GM23338 (cell line): ENCODE data around the gene RFESD. TPM values are rescaled to one million over a fixed set of nuclear protein-coding genes. Genes with fewer than 3 reads are reported as not detected.

Experiments
- ATAC-seq: fragments of 200-7000 bp; cut with Tn5 transposase; 3 replicates; pipeline ENCODE4 v1.9.1; 2020
- DNase-seq: peaks from one replicate; pipeline ENCODE4 v3.0.0-alpha.2; 2015; ENCODE audit warnings: low spot score
- H2AFZ ChIP-seq: fragments of 200-600 bp; sonication (generic); 2 replicates; pipeline ENCODE4 v1.8.0; 2016; ENCODE audit warnings: antibody characterized with exemption, mild to moderate bottlenecking, moderate library complexity
- H3F3A ChIP-seq: fragments of 200-600 bp; sonication (generic); replicated peaks from 2 replicates; pipeline ENCODE4 v1.8.0; 2017; ENCODE audit warnings: antibody characterized with exemption, mixed run types, low read depth
- H3K27ac ChIP-seq: fragments of 200-600 bp; sonication (generic); 2 replicates; pipeline ENCODE4 v1.6.1; 2016; ENCODE audit warnings: low read depth
- H3K27me3 ChIP-seq: fragments of 200-600 bp; sonication (generic); 2 replicates; pipeline ENCODE4 v1.8.0; 2016; ENCODE audit warnings: mild to moderate bottlenecking, mixed run types, moderate library complexity; ENCODE audit not compliant: insufficient read depth
- H3K36me3 ChIP-seq: fragments of 200-600 bp; sonication (generic); 2 replicates; pipeline ENCODE4 v1.8.0; 2016; ENCODE audit warnings: mild to moderate bottlenecking; ENCODE audit not compliant: insufficient read depth
- H3K4me1 ChIP-seq: fragments of 200-600 bp; sonication (generic); 2 replicates; pipeline ENCODE4 v1.8.0; 2016; ENCODE audit warnings: mild to moderate bottlenecking, moderate library complexity; ENCODE audit not compliant: insufficient read depth
- H3K4me2 ChIP-seq: fragments of 200-600 bp; sonication (generic); 2 replicates; pipeline ENCODE4 v1.7.1; 2017; ENCODE audit warnings: mixed run types
- H3K4me3 ChIP-seq: fragments of 200-600 bp; sonication (generic); 2 replicates; pipeline ENCODE4 v1.6.1; 2016; ENCODE audit warnings: mixed run types
- H3K79me2 ChIP-seq: fragments of 200-600 bp; sonication (generic); replicated peaks from 2 replicates; pipeline ENCODE4 v1.8.0; 2017; ENCODE audit warnings: mild to moderate bottlenecking; ENCODE audit not compliant: insufficient read depth
- H3K9me2 ChIP-seq: fragments of 200-600 bp; sonication (generic); 2 replicates; pipeline ENCODE4 v1.8.0; 2017; ENCODE audit not compliant: insufficient read depth
- H4K20me1 ChIP-seq: fragments of 200-600 bp; sonication (generic); replicated peaks from 2 replicates; pipeline ENCODE4 v1.8.0; 2017; ENCODE audit warnings: mild to moderate bottlenecking; ENCODE audit not compliant: insufficient read depth
- H3K27ac Mint-ChIP-seq: 2 replicates; pipeline ENCODE4 v1.8.0; 2020; ENCODE audit warnings: inconsistent platforms, mild to moderate bottlenecking, moderate library complexity, mixed read lengths
- H3K27me3 Mint-ChIP-seq: 3 replicates; pipeline ENCODE4 v1.8.0; 2022; ENCODE audit warnings: low read depth, mild to moderate bottlenecking, moderate library complexity, mixed read lengths, inconsistent platforms; ENCODE audit not compliant: insufficient read depth, poor library complexity
- H3K36me3 Mint-ChIP-seq: 3 replicates; pipeline ENCODE4 v1.8.0; 2021; ENCODE audit warnings: low read depth, mild to moderate bottlenecking, inconsistent platforms, moderate library complexity, mixed read lengths
- H3K4me1 Mint-ChIP-seq: 3 replicates; pipeline ENCODE4 v1.8.0; 2020; ENCODE audit warnings: mild to moderate bottlenecking, inconsistent platforms, mixed read lengths
- H3K4me3 Mint-ChIP-seq: 3 replicates; pipeline ENCODE4 v1.8.0; 2021; ENCODE audit warnings: moderate library complexity, mild to moderate bottlenecking, inconsistent platforms, mixed read lengths
- H3K9me3 Mint-ChIP-seq: 3 replicates; pipeline ENCODE4 v1.8.0; 2020; ENCODE audit warnings: moderate library complexity, mild to moderate bottlenecking, inconsistent platforms, mixed read lengths
- CREB1 ChIP-seq: fragments of 250-450 bp; sonication (Bioruptor Pico); IDR thresholded peaks from 2 replicates; pipeline ENCODE4 v1.5.0; 2020; ENCODE audit warnings: low read depth, mild to moderate bottlenecking, moderate library complexity
- EZH2 ChIP-seq: fragments of 200-600 bp; sonication (generic); IDR thresholded peaks from one replicate; pipeline ENCODE4 v1.8.0; 2017; ENCODE audit warnings: antibody characterized with exemption, mild to moderate bottlenecking, low read depth; ENCODE audit not compliant: unreplicated experiment
- EZH2phosphoT487 ChIP-seq: fragments of 200-600 bp; sonication (generic); IDR thresholded peaks from one replicate; pipeline ENCODE4 v1.8.1; 2018; ENCODE audit warnings: antibody characterized with exemption; ENCODE audit not compliant: unreplicated experiment
- JUNB ChIP-seq: IDR thresholded peaks from one replicate; pipeline ENCODE4 v1.6.1; 2016; ENCODE audit warnings: antibody characterized with exemption; ENCODE audit not compliant: unreplicated experiment
- NANOG ChIP-seq: IDR thresholded peaks from 2 replicates; pipeline ENCODE4 v1.6.1; 2016; ENCODE audit warnings: antibody characterized with exemption, borderline replicate concordance
- POLR2AphosphoS5 ChIP-seq: IDR thresholded peaks from 2 replicates; pipeline ENCODE4 v1.6.1; 2016; ENCODE audit warnings: antibody characterized with exemption, low read depth
- STAT1 ChIP-seq: IDR thresholded peaks from one replicate; pipeline ENCODE4 v1.6.1; 2016; ENCODE audit warnings: antibody characterized with exemption; ENCODE audit not compliant: unreplicated experiment
- ZNF114 ChIP-seq: fragments of 250-450 bp; sonication (Bioruptor Pico); IDR thresholded peaks from 2 replicates; pipeline ENCODE4 v1.5.0; 2020; ENCODE audit warnings: mild to moderate bottlenecking, moderate library complexity
- ZNF331 ChIP-seq: fragments of 250-450 bp; sonication (Bioruptor Pico); IDR thresholded peaks from 2 replicates; pipeline ENCODE4 v1.5.0; 2020; ENCODE audit warnings: low read depth, mild to moderate bottlenecking, moderate library complexity
- long read RNA-seq: library from polyadenylated mRNA; unstranded; transcript quantifications from one replicate; pipeline ENCODE4 v2.0.0, GENCODE V29; 2020; ENCODE audit not compliant: unreplicated experiment
- polyA plus RNA-seq: library from polyadenylated mRNA; unstranded; fragments of >200 nt; fragmentation: Nextera tagmentation; extraction: Ambion mirVana; gene quantifications from 2 replicates; pipeline ENCODE4 v1.2.1, GENCODE V29; 2016
- total RNA-seq: library from RNA; depleted of rRNA; stranded (reverse); fragments of >200 nt; shearing (Covaris generic); gene quantifications from 2 replicates; pipeline ENCODE4 v1.2.3, GENCODE V29; 2014; rRNA removed
- TF ChIP-seq, protein P1 (sequence below): IDR thresholded peaks from one replicate; pipeline ENCODE4 v1.6.1; 2018; ENCODE audit warnings: antibody characterized with exemption; ENCODE audit not compliant: unreplicated experiment
- TF ChIP-seq, protein P2 (sequence below): IDR thresholded peaks from 2 replicates; pipeline ENCODE4 v1.6.1; 2016; ENCODE audit warnings: antibody characterized with exemption
- TF ChIP-seq, protein P3 (sequence below): fragments of 250-450 bp; sonication (Bioruptor Pico); IDR thresholded peaks from 2 replicates; pipeline ENCODE4 v1.5.0; 2020; ENCODE audit warnings: mild to moderate bottlenecking, moderate library complexity
- TF ChIP-seq, protein P4 (sequence below), 2 experiments: fragments of 200-600 bp in 1 of 2; sonication (generic) in 1 of 2; conservative IDR thresholded peaks; 2 replicates each; pipeline versions ENCODE4 v1.5.1 to v1.6.1; 2016 to 2017; ENCODE audit warnings: antibody characterized with exemption in 2 of 2, low read depth in 2 of 2, mild to moderate bottlenecking in 2 of 2, moderate library complexity in 1 of 2

Gene RFESD
- total RNA-seq (2.4 and 6.3 TPM in 2 replicates), polyA plus RNA-seq (6.9 and 7.1 TPM in 2 replicates)
- long read RNA-seq, partial matches to known transcripts = 1 of 5 reads
- long read RNA-seq, other reads (novel, unspliced or antisense) = 1 of 5 reads

DNA sequence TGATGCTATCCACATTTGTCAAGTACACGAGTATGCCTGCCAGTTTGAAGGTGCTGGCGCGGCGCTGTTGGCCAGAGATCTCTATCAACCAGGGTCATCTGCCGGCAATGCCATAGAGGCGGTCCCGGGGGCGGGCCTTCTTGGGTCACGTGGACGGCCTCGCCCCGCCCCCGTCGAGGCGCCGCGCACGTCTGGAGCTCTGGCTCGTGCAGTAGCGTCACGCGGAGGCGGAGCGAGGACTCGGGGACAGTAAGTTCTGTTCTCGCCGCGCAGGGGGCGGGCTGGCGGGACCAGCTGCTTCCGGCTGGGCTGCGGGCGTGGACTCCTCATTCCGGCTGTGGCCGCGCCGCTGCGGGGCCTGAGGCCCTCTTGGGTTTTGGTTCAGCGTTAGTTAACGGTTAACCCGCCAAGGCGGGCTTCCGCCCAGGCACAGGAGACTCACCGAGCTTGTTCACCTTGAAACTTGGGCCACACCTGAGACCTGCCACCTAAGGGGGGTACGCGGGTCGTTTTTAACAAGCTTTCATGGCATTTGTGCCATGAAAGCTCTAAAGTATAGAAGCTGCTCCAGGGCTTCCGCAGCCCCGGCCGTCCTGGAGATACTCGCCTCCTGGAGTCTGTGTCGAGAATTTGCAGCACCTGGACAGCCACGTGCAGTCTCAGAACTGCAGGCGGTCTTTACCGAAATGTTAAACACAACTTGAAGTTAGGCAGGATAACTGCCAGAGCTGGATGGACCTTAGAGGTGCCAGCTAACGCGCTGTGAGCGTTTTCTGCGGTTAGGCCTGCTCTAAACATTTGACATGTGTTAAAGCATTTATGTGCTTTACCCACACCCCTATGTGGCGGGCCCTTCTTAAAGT, at the start of gene RFESD:
Gene RFESD, plus strand, starts transcription at position 209 of the 863 bp plus-strand sequence. CDS start 5,495 bp downstream, outside the sequence.
- Mint-ChIP-seq H3K27ac (peak within 1 kb of the TSS; percentile 82; the same call in 1 of the 2 replicates), H3K36me3 (no peaks in the 10 kb centered on the region), H3K9me3 (no peaks in the 10 kb centered on the region), H3K27me3 (peaks cover 8% of the 10 kb centered on the region), H3K4me3 (peak within 1 kb of the TSS; percentile 78), H3K4me1 (no peaks in the 10 kb centered on the region)
- Histone ChIP-seq H3K4me2 (peak within 1 kb of the TSS; percentile 84), H3K27ac (peak within 1 kb of the TSS; percentile 85), H3F3A (no peaks in the 10 kb centered on the region), H3K27me3 (no peaks in the 10 kb centered on the region), H4K20me1 (no peaks in the 10 kb centered on the region), H3K9me2 (no peaks in the 10 kb centered on the region), H3K4me3 (peak within 1 kb of the TSS; percentile 64), H2AFZ (peak within 1 kb of the TSS; percentile 95), H3K79me2 (no peaks in the 10 kb centered on the region), H3K36me3 (no peaks in the 10 kb centered on the region), H3K4me1 (no peaks in the 10 kb centered on the region)
- ATAC-seq (peak; percentile 98), DNase-seq (peak; percentile 98)
- TF ChIP-seq POLR2AphosphoS5 (peak; percentile 74), EZH2 (no peak), NANOG (no peak), JUNB (no peak), ZNF114 (CRISPR knock-in tag) (no peak), CREB1 (CRISPR knock-in tag) (peak; percentile 84), ZNF331 (CRISPR knock-in tag) (no peak), STAT1 (no peak), EZH2phosphoT487 (no peak)
- TF ChIP-seq, protein P1, sequence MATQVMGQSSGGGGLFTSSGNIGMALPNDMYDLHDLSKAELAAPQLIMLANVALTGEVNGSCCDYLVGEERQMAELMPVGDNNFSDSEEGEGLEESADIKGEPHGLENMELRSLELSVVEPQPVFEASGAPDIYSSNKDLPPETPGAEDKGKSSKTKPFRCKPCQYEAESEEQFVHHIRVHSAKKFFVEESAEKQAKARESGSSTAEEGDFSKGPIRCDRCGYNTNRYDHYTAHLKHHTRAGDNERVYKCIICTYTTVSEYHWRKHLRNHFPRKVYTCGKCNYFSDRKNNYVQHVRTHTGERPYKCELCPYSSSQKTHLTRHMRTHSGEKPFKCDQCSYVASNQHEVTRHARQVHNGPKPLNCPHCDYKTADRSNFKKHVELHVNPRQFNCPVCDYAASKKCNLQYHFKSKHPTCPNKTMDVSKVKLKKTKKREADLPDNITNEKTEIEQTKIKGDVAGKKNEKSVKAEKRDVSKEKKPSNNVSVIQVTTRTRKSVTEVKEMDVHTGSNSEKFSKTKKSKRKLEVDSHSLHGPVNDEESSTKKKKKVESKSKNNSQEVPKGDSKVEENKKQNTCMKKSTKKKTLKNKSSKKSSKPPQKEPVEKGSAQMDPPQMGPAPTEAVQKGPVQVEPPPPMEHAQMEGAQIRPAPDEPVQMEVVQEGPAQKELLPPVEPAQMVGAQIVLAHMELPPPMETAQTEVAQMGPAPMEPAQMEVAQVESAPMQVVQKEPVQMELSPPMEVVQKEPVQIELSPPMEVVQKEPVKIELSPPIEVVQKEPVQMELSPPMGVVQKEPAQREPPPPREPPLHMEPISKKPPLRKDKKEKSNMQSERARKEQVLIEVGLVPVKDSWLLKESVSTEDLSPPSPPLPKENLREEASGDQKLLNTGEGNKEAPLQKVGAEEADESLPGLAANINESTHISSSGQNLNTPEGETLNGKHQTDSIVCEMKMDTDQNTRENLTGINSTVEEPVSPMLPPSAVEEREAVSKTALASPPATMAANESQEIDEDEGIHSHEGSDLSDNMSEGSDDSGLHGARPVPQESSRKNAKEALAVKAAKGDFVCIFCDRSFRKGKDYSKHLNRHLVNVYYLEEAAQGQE = no peak
- TF ChIP-seq, protein P2, sequence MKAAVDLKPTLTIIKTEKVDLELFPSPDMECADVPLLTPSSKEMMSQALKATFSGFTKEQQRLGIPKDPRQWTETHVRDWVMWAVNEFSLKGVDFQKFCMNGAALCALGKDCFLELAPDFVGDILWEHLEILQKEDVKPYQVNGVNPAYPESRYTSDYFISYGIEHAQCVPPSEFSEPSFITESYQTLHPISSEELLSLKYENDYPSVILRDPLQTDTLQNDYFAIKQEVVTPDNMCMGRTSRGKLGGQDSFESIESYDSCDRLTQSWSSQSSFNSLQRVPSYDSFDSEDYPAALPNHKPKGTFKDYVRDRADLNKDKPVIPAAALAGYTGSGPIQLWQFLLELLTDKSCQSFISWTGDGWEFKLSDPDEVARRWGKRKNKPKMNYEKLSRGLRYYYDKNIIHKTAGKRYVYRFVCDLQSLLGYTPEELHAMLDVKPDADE = peak; percentile 56
- TF ChIP-seq, protein P3, sequence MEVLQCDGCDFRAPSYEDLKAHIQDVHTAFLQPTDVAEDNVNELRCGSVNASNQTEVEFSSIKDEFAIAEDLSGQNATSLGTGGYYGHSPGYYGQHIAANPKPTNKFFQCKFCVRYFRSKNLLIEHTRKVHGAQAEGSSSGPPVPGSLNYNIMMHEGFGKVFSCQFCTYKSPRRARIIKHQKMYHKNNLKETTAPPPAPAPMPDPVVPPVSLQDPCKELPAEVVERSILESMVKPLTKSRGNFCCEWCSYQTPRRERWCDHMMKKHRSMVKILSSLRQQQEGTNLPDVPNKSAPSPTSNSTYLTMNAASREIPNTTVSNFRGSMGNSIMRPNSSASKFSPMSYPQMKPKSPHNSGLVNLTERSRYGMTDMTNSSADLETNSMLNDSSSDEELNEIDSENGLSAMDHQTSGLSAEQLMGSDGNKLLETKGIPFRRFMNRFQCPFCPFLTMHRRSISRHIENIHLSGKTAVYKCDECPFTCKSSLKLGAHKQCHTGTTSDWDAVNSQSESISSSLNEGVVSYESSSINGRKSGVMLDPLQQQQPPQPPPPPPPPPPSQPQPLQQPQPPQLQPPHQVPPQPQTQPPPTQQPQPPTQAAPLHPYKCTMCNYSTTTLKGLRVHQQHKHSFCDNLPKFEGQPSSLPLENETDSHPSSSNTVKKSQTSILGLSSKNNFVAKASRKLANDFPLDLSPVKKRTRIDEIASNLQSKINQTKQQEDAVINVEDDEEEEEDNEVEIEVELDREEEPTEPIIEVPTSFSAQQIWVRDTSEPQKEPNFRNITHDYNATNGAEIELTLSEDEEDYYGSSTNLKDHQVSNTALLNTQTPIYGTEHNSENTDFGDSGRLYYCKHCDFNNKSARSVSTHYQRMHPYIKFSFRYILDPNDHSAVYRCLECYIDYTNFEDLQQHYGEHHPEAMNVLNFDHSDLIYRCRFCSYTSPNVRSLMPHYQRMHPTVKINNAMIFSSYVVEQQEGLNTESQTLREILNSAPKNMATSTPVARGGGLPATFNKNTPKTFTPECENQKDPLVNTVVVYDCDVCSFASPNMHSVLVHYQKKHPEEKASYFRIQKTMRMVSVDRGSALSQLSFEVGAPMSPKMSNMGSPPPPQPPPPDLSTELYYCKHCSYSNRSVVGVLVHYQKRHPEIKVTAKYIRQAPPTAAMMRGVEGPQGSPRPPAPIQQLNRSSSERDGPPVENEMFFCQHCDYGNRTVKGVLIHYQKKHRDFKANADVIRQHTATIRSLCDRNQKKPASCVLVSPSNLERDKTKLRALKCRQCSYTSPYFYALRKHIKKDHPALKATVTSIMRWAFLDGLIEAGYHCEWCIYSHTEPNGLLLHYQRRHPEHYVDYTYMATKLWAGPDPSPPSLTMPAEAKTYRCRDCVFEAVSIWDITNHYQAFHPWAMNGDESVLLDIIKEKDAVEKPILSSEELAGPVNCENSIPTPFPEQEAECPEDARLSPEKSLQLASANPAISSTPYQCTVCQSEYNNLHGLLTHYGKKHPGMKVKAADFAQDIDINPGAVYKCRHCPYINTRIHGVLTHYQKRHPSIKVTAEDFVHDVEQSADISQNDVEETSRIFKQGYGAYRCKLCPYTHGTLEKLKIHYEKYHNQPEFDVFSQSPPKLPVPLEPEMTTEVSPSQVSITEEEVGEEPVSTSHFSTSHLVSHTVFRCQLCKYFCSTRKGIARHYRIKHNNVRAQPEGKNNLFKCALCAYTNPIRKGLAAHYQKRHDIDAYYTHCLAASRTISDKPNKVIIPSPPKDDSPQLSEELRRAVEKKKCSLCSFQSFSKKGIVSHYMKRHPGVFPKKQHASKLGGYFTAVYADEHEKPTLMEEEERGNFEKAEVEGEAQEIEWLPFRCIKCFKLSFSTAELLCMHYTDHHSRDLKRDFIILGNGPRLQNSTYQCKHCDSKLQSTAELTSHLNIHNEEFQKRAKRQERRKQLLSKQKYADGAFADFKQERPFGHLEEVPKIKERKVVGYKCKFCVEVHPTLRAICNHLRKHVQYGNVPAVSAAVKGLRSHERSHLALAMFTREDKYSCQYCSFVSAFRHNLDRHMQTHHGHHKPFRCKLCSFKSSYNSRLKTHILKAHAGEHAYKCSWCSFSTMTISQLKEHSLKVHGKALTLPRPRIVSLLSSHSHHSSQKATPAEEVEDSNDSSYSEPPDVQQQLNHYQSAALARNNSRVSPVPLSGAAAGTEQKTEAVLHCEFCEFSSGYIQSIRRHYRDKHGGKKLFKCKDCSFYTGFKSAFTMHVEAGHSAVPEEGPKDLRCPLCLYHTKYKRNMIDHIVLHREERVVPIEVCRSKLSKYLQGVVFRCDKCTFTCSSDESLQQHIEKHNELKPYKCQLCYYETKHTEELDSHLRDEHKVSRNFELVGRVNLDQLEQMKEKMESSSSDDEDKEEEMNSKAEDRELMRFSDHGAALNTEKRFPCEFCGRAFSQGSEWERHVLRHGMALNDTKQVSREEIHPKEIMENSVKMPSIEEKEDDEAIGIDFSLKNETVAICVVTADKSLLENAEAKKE (CRISPR knock-in tag) = no peak
- TF ChIP-seq, protein P4, sequence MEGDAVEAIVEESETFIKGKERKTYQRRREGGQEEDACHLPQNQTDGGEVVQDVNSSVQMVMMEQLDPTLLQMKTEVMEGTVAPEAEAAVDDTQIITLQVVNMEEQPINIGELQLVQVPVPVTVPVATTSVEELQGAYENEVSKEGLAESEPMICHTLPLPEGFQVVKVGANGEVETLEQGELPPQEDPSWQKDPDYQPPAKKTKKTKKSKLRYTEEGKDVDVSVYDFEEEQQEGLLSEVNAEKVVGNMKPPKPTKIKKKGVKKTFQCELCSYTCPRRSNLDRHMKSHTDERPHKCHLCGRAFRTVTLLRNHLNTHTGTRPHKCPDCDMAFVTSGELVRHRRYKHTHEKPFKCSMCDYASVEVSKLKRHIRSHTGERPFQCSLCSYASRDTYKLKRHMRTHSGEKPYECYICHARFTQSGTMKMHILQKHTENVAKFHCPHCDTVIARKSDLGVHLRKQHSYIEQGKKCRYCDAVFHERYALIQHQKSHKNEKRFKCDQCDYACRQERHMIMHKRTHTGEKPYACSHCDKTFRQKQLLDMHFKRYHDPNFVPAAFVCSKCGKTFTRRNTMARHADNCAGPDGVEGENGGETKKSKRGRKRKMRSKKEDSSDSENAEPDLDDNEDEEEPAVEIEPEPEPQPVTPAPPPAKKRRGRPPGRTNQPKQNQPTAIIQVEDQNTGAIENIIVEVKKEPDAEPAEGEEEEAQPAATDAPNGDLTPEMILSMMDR (conservative IDR thresholded peaks at IDR 0.05; ENCODE audit: low read depth in 2 of 2) = peak; percentile 8 to 38; a peak in 2 of 4 replicates
